ENCODE data around the gene MYOZ3. TPM values are rescaled to one million over a fixed set of nuclear protein-coding genes. Genes with fewer than 3 reads are reported as not detected.

MYOZ3 gene
- total RNA-seq, 1 experiment from 2014 or later = not detected

DNA sequence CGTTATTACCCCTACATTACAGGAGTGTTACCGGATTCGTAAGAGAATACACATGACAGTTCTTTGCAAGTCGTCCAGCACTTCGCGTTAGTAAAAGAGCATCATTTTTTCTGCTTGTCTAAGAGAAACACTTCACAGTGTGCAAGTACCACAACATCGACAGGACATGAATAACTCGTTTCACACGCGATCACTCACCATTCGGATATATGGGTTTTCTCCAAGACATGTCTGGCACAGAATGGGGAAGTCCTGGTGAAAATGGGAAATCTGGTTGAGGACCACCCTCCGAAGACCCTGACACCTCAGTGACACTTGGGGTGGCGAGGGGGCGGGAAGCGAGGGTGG, 39.2 kb downstream of the MYOZ3 start:
- no peaks in the 10 kb centered on the region for H3F3A ChIP-seq (ENCODE audit: low read length, unreplicated experiment)
- TF ChIP-seq EZH2 (IDR thresholded peaks at IDR 0.05; ENCODE audit: low read length, unreplicated experiment) (no peak), EZH2phosphoT487 (IDR thresholded peaks at IDR 0.05; ENCODE audit: borderline replicate concordance, low read length) (no peak)
- TF ChIP-seq, protein P1, sequence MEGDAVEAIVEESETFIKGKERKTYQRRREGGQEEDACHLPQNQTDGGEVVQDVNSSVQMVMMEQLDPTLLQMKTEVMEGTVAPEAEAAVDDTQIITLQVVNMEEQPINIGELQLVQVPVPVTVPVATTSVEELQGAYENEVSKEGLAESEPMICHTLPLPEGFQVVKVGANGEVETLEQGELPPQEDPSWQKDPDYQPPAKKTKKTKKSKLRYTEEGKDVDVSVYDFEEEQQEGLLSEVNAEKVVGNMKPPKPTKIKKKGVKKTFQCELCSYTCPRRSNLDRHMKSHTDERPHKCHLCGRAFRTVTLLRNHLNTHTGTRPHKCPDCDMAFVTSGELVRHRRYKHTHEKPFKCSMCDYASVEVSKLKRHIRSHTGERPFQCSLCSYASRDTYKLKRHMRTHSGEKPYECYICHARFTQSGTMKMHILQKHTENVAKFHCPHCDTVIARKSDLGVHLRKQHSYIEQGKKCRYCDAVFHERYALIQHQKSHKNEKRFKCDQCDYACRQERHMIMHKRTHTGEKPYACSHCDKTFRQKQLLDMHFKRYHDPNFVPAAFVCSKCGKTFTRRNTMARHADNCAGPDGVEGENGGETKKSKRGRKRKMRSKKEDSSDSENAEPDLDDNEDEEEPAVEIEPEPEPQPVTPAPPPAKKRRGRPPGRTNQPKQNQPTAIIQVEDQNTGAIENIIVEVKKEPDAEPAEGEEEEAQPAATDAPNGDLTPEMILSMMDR (conservative IDR thresholded peaks at IDR 0.05; ENCODE audit: low read depth, low read length) = no peak
- intact Hi-C loops (cut with micrococcal nuclease) = loop anchor here (2.0 kb wide), 3 partner anchors 79 to 147 kb away; partner anchors contain the start of genes IRGM and SMIM3
- 0 out of 2 replicates have a peak, but pooled peaks cover 3% of the 10 kb centered on the region for H4K20me1 ChIP-seq (ENCODE audit: low read length)
- ChIA-PET CTCF (interaction anchor here (1.1 kb wide), 1 partner anchor 140 kb away, joined by 5 read pairs; no protein-coding TSS in a partner anchor), POLR2A (ENCODE audit: unreplicated experiment) (interaction anchor here (0.6 to 0.7 kb wide), 4 partner anchors 79 to 829 kb away, joined by 3 to 13 read pairs (median 4); partner anchors contain the start of gene SMIM3)
- H3K9ac ChIP-seq (ENCODE audit: low read length) = peak overlapping the region; percentile 94
- H3K36me3 ChIP-seq (ENCODE audit: low read depth, low read length) = peaks cover 33% of the 10 kb centered on the region
- H2AFZ ChIP-seq (ENCODE audit: low read length) = peak overlapping the region; percentile 92
- BruUV-seq (replicated peaks) = no TSS peak
- DNase-seq (no peak), ATAC-seq (peak; percentile 4)
- peak overlapping the region; percentile 88 for H3K4me3 ChIP-seq (ENCODE audit: low read length)
- H3K79me2 ChIP-seq (ENCODE audit: low read length) = peaks cover 31% of the 10 kb centered on the region
- H3K9me3 ChIP-seq (ENCODE audit: low read length) = no peaks in the 10 kb centered on the region
- peak overlapping the region; percentile 80 for H3K4me2 ChIP-seq (ENCODE audit: low read length)
- H3K27me3 ChIP-seq (ENCODE audit: low read length) = no peaks in the 10 kb centered on the region
- H3K27ac ChIP-seq (ENCODE audit: low read length) = no peak overlapping the region
- peaks cover 17% of the 10 kb centered on the region for H3K4me1 ChIP-seq (ENCODE audit: insufficient read depth, low read length)
- H3K9me2 ChIP-seq (replicated peaks; ENCODE audit: low read length) = no peaks in the 10 kb centered on the region

DNA sequence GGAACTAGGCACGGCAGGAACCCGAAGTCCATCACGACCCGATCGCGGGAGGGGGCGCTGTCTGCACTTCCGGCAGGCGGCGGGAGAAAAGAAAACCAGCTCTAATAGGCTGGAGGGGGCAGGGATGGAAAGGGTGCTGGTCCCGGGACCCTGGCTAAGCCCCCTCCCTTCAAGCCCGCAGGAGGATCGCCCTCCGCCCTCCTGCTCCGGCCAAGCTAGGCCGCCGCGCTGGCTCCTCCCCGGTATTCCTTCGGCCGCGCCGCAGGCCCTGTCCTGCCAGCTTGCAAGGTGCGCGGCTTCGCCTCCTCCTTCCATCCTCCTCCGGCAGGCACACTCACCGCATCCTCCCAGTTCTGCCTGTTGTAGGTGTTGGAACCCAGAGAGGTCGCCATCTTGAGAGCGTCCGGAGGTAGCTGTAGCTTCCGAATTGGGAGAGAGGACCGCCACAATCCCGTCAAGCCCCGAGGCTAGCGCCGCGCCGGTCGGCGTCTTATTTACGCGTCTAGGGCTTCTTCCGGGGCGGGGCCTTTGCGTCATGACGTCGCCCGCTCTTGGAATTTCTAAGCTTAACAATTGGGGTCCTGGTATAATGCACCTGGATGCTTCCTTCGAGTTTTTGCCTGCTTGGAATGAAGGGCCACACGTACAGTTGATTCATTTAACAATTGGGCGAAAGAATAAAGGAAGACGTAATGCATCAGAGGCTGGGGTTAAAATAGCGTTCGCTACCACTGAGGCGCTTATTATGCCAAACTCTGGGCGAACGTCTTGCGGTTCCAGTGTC, 39.7 kb downstream of the MYOZ3 start, which contains the start of gene RBM22:
RBM22 (minus strand) TSS at position 469 of the 784 bp plus-strand sequence; CDS start at position 392, 77 bp downstream.
- H3K36me3 ChIP-seq (ENCODE audit: low read depth, low read length) = peaks cover 27% of the 10 kb centered on the region
- ATAC-seq (peak; percentile 92), DNase-seq (peak; percentile 93)
- H3K4me3 ChIP-seq (ENCODE audit: low read length) = peak within 1 kb of the TSS; percentile 88
- intact Hi-C loops (cut with micrococcal nuclease) = loop anchor here (2.0 kb wide), 3 partner anchors 78 to 146 kb away; partner anchors contain the start of genes IRGM and SMIM3
- peaks cover 17% of the 10 kb centered on the region for H3K4me1 ChIP-seq (ENCODE audit: insufficient read depth, low read length)
- H3F3A ChIP-seq (ENCODE audit: low read length, unreplicated experiment) = no peaks in the 10 kb centered on the region
- peak within 1 kb of the TSS; percentile 52 for H3K27ac ChIP-seq (ENCODE audit: low read length)
- peak within 1 kb of the TSS; percentile 92 for H2AFZ ChIP-seq (ENCODE audit: low read length)
- no peaks in the 10 kb centered on the region for H3K27me3 ChIP-seq (ENCODE audit: low read length)
- H3K9ac ChIP-seq (ENCODE audit: low read length) = peak within 1 kb of the TSS; percentile 94
- POLR2A ChIA-PET (ENCODE audit: unreplicated experiment) = interaction anchor here (0.5 to 0.7 kb wide), 6 partner anchors 78 to 829 kb away, joined by 3 to 15 read pairs (median 4); partner anchors contain the start of gene SMIM3
- TF ChIP-seq EZH2phosphoT487 (IDR thresholded peaks at IDR 0.05; ENCODE audit: borderline replicate concordance, low read length) (no peak), EZH2 (IDR thresholded peaks at IDR 0.05; ENCODE audit: low read length, unreplicated experiment) (no peak)
- TF ChIP-seq, protein P1 (conservative IDR thresholded peaks at IDR 0.05; ENCODE audit: low read depth, low read length) = peak; percentile 75
- no peaks in the 10 kb centered on the region for H3K9me2 ChIP-seq (replicated peaks; ENCODE audit: low read length)
- CTCF ChIA-PET = interaction anchor here (0.6 to 1.1 kb wide), 6 partner anchors 13 to 952 kb away, joined by 3 to 5 read pairs (median 4); no protein-coding TSS in a partner anchor
- no TSS peak for BruUV-seq (replicated peaks)
- H3K79me2 ChIP-seq (ENCODE audit: low read length) = peaks cover 31% of the 10 kb centered on the region
- H4K20me1 ChIP-seq (ENCODE audit: low read length) = 0 out of 2 replicates have a peak, but pooled peaks cover 3% of the 10 kb centered on the region
- peak within 1 kb of the TSS; percentile 80 for H3K4me2 ChIP-seq (ENCODE audit: low read length)
- no peaks in the 10 kb centered on the region for H3K9me3 ChIP-seq (ENCODE audit: low read length)

Data from PC-3 (cell line).